ENCODE measurements around the gene CKMT2. TPM values are rescaled to one million over a fixed set of nuclear protein-coding genes. Genes with fewer than 3 reads are reported as not detected.

CKMT2 gene
- total RNA-seq, 1 experiment from 2014 or later: not detected

DNA sequence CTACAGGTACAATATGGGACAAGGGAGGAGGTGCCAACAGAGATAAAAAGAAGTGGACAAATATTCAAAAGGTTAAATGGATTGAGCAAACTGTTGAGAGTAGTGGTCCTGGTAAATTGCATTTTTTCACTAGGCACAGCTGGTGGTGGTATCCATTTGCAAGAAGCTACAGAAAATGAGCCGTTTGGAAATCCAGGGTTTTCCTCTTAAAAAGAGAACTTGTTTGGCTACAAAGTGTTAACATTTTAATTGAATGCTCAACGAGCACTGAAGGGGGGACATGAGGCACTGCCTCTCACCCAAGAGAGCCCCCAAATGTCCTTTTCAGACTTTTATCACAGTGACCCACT, 67.8 kb downstream of the CKMT2 start:
- H3K9me3 Mint-ChIP-seq (ENCODE audit: unreplicated experiment): no peaks in the 10 kb centered on the region
- Histone ChIP-seq H3K4me3 (ENCODE audit: low read depth, low read length) (peak overlapping the region; percentile 86), H3K4me1 (peaks cover 18% of the 10 kb centered on the region), H3K36me3 (ENCODE audit: control insufficient read depth, insufficient read depth, low read length) (peaks cover 3% of the 10 kb centered on the region), H3K27me3 (replicated peaks; ENCODE audit: control insufficient read depth, insufficient read depth, low read length) (no peaks in the 10 kb centered on the region), H3K9me3 (no peaks in the 10 kb centered on the region)
- DNase-seq: no peak
- H3K36me3 Mint-ChIP-seq (ENCODE audit: insufficient read depth, unreplicated experiment): peaks cover 29% of the 10 kb centered on the region
- POLR2A ChIA-PET: no interaction called here
- TF ChIP-seq, protein P1, sequence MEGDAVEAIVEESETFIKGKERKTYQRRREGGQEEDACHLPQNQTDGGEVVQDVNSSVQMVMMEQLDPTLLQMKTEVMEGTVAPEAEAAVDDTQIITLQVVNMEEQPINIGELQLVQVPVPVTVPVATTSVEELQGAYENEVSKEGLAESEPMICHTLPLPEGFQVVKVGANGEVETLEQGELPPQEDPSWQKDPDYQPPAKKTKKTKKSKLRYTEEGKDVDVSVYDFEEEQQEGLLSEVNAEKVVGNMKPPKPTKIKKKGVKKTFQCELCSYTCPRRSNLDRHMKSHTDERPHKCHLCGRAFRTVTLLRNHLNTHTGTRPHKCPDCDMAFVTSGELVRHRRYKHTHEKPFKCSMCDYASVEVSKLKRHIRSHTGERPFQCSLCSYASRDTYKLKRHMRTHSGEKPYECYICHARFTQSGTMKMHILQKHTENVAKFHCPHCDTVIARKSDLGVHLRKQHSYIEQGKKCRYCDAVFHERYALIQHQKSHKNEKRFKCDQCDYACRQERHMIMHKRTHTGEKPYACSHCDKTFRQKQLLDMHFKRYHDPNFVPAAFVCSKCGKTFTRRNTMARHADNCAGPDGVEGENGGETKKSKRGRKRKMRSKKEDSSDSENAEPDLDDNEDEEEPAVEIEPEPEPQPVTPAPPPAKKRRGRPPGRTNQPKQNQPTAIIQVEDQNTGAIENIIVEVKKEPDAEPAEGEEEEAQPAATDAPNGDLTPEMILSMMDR (IDR thresholded peaks at IDR 0.05; ENCODE audit: insufficient read depth in 1 of 2, low read depth in 1 of 2, low read length in 1 of 2, severe bottlenecking in 1 of 2, unreplicated experiment in 1 of 2): no peak
- TSS peak; percentile 70 for BruUV-seq (replicated peaks)
- peak overlapping the region; percentile 93 for H3K27ac Mint-ChIP-seq (ENCODE audit: unreplicated experiment)
- no peaks in the 10 kb centered on the region for H3K27me3 Mint-ChIP-seq (ENCODE audit: insufficient read depth, unreplicated experiment)
- intact Hi-C loops (cut with micrococcal nuclease; ENCODE audit: unreplicated experiment): loop anchor here (1.0 kb wide), 1 partner anchor 70 kb away; no protein-coding TSS in a partner anchor
- H3K4me1 Mint-ChIP-seq (ENCODE audit: low read depth, unreplicated experiment): peaks cover 14% of the 10 kb centered on the region
- CTCF ChIA-PET: interaction anchor here (1.4 kb wide), 1 partner anchor 71 kb away, joined by 5 read pairs; no protein-coding TSS in a partner anchor
- peak overlapping the region; percentile 91 for H3K4me3 Mint-ChIP-seq (ENCODE audit: unreplicated experiment)

GRCh38 chr5:81301271-81302015, 68.3 kb downstream of the CKMT2 start, which contains the start of gene ZCCHC9:
Gene ZCCHC9 (plus strand): TSS chr5:81301587. CDS start chr5:81304758, 3,171 bp downstream.
- Histone ChIP-seq H3K4me1 (peaks cover 18% of the 10 kb centered on the region), H3K27me3 (replicated peaks; ENCODE audit: control insufficient read depth, insufficient read depth, low read length) (no peaks in the 10 kb centered on the region), H3K9me3 (no peaks in the 10 kb centered on the region), H3K36me3 (ENCODE audit: control insufficient read depth, insufficient read depth, low read length) (peaks cover 3% of the 10 kb centered on the region), H3K4me3 (ENCODE audit: low read depth, low read length) (peak within 1 kb of the TSS; percentile 86)
- no peaks in the 10 kb centered on the region for H3K27me3 Mint-ChIP-seq (ENCODE audit: insufficient read depth, unreplicated experiment)
- ChIA-PET POLR2A (interaction anchor here (0.6 kb wide), 1 partner anchor 448 kb away, joined by 5 read pairs; no protein-coding TSS in a partner anchor), CTCF (interaction anchor here (0.7 to 1.5 kb wide), 5 partner anchors 9 to 864 kb away, joined by 3 read pairs; no protein-coding TSS in a partner anchor)
- peak within 1 kb of the TSS; percentile 93 for H3K27ac Mint-ChIP-seq (ENCODE audit: unreplicated experiment)
- TF ChIP-seq, protein P1 (IDR thresholded peaks at IDR 0.05; ENCODE audit: insufficient read depth in 1 of 2, low read depth in 1 of 2, low read length in 1 of 2, severe bottlenecking in 1 of 2, unreplicated experiment in 1 of 2): peak in 1 of 2 experiments; percentile 46
- H3K4me1 Mint-ChIP-seq (ENCODE audit: low read depth, unreplicated experiment): peaks cover 14% of the 10 kb centered on the region
- TSS peak; percentile 53 for BruUV-seq (replicated peaks)
- peaks cover 29% of the 10 kb centered on the region for H3K36me3 Mint-ChIP-seq (ENCODE audit: insufficient read depth, unreplicated experiment)
- no peaks in the 10 kb centered on the region for H3K9me3 Mint-ChIP-seq (ENCODE audit: unreplicated experiment)
- peak within 1 kb of the TSS; percentile 91 for H3K4me3 Mint-ChIP-seq (ENCODE audit: unreplicated experiment)
- peak; percentile 92 to 94 for DNase-seq
- intact Hi-C loops (cut with micrococcal nuclease; ENCODE audit: unreplicated experiment): loop anchor here (1.0 kb wide), 1 partner anchor 70 kb away; no protein-coding TSS in a partner anchor

DNA sequence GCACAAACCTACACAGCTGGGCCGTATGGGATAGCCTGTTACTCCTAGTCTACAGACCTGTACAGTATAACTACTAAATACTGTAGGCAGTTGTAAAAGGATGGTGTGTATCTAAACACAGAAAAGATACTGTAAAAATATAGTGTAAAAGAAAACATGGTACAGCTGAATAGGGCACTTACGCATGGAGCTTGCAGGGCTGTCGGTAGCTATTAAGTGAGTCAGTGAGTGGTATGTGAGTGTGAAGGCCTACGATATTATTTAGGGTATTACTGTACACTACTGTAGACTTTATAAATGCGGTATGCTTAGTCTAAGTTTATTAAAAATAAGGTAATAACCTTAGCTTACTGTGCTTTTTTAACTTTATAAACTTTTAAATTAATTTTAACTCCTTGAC, 69.5 kb downstream of the CKMT2 start:
- Mint-ChIP-seq H3K27ac (ENCODE audit: unreplicated experiment) (peak overlapping the region; percentile 93), H3K27me3 (ENCODE audit: insufficient read depth, unreplicated experiment) (no peaks in the 10 kb centered on the region), H3K9me3 (ENCODE audit: unreplicated experiment) (no peaks in the 10 kb centered on the region), H3K4me3 (ENCODE audit: unreplicated experiment) (peak overlapping the region; percentile 91), H3K36me3 (ENCODE audit: insufficient read depth, unreplicated experiment) (peaks cover 24% of the 10 kb centered on the region), H3K4me1 (ENCODE audit: low read depth, unreplicated experiment) (peaks cover 8% of the 10 kb centered on the region)
- DNase-seq: no peak
- TF ChIP-seq, protein P1 (IDR thresholded peaks at IDR 0.05; ENCODE audit: insufficient read depth in 1 of 2, low read depth in 1 of 2, low read length in 1 of 2, severe bottlenecking in 1 of 2, unreplicated experiment in 1 of 2): no peak
- H3K9me3 ChIP-seq: no peaks in the 10 kb centered on the region
- H3K4me1 ChIP-seq: peaks cover 18% of the 10 kb centered on the region
- H3K4me3 ChIP-seq (ENCODE audit: low read depth, low read length): peak overlapping the region; percentile 86
- ChIA-PET CTCF (interaction anchor here (0.6 to 1.5 kb wide), 4 partner anchors 8 to 863 kb away, joined by 3 to 4 read pairs (median 3); no protein-coding TSS in a partner anchor), POLR2A (interaction anchor here (0.6 kb wide), 1 partner anchor 97 kb away, joined by 6 read pairs; no protein-coding TSS in a partner anchor)
- peaks cover 3% of the 10 kb centered on the region for H3K36me3 ChIP-seq (ENCODE audit: control insufficient read depth, insufficient read depth, low read length)
- intact Hi-C loops (cut with micrococcal nuclease; ENCODE audit: unreplicated experiment): no loop called here
- no peaks in the 10 kb centered on the region for H3K27me3 ChIP-seq (replicated peaks; ENCODE audit: control insufficient read depth, insufficient read depth, low read length)
- BruUV-seq (replicated peaks): no TSS peak

All from Caco-2 (cell line).